Measurements from ENCODE around the gene MEIS1.

DNA sequence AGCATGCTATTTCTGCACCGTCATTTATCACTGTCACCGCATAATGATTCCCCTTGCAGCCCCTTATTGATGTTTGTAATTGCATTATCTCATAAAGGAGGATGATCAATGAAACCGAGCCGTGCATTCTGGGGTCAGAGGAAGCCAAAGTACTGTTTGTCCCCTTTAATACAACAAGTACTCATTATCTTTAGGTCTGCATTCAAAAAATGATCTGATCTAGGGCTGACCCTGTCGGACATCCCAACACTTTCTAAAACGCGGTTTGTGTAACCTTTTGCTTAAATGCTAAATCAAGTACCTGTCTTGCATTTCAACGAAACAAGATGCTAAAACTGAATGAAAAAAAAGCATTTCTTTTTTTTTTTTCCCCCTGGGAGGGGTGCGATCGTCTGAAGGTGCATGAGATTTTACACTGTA lies 143.8 kb downstream of the MEIS1 start:
- TF ChIP-seq CTCF (conservative IDR thresholded peaks at IDR 0.05) (no peak), EZH2 (IDR thresholded peaks at IDR 0.05; ENCODE audit: low read depth) (no peak)
